ENCODE results near the gene CC2D1A.

CC2D1A gene

GRCh38 chr19:13905634-13906520 is at the start of gene CC2D1A, which contains the start of gene BRME1:
Gene CC2D1A (plus strand): TSS chr19:13906201. CDS start chr19:13906442, 241 bp downstream.
Gene BRME1 (minus strand): TSS chr19:13906117. CDS start chr19:13904892, 1,225 bp downstream.
- peak; percentile 96 for DNase-seq (ENCODE audit: low read depth in 2 of 2)

- DNase-seq (ENCODE audit: low read depth in 2 of 2), result no peak
These were observed 49.5 kb upstream of the CC2D1A start for GRCh38 chr19:13856497-13856896.

- no peak for DNase-seq (ENCODE audit: low read depth in 2 of 2)
These were observed 46.6 kb upstream of the CC2D1A start for GRCh38 chr19:13859361-13859880.

- no peak for DNase-seq (ENCODE audit: low read depth in 2 of 2)
These were observed 45.2 kb upstream of the CC2D1A start for GRCh38 chr19:13860679-13861391.

GRCh38 chr19:13861392-13861713 is 44.6 kb upstream of the CC2D1A start:
- DNase-seq (ENCODE audit: low read depth in 2 of 2), result no peak

- DNase-seq (ENCODE audit: low read depth in 2 of 2), result peak; percentile 87 to 88
These were observed 44.1 kb upstream of the CC2D1A start for GRCh38 chr19:13861714-13862531.

- no peak for DNase-seq (ENCODE audit: low read depth in 2 of 2)
These were observed 41.8 kb upstream of the CC2D1A start for GRCh38 chr19:13864046-13864666.

- no peak for DNase-seq (ENCODE audit: low read depth in 2 of 2)
These were observed 41.1 kb upstream of the CC2D1A start for GRCh38 chr19:13864667-13865570.

- no peak for DNase-seq (ENCODE audit: low read depth in 2 of 2)
These were observed 40.2 kb upstream of the CC2D1A start for GRCh38 chr19:13865571-13866462.

GRCh38 chr19:13866463-13867046 is 39.4 kb upstream of the CC2D1A start:
- DNase-seq (ENCODE audit: low read depth in 2 of 2), result no peak

GRCh38 chr19:13868663-13869062 is 37.3 kb upstream of the CC2D1A start:
- DNase-seq (ENCODE audit: low read depth in 2 of 2), result no peak

GRCh38 chr19:13869281-13869680 is 36.7 kb upstream of the CC2D1A start:
- DNase-seq (ENCODE audit: low read depth in 2 of 2), result no peak

- no peak for DNase-seq (ENCODE audit: low read depth in 2 of 2)
These were observed 35.1 kb upstream of the CC2D1A start for GRCh38 chr19:13870873-13871272.

- no peak for DNase-seq (ENCODE audit: low read depth in 2 of 2)
These were observed 33.7 kb upstream of the CC2D1A start for GRCh38 chr19:13872339-13872694.

GRCh38 chr19:13872695-13873389 is 33.2 kb upstream of the CC2D1A start:
- no peak for DNase-seq (ENCODE audit: low read depth in 2 of 2)

GRCh38 chr19:13873834-13874515 is 32.0 kb upstream of the CC2D1A start:
- no peak for DNase-seq (ENCODE audit: low read depth in 2 of 2)

- DNase-seq (ENCODE audit: low read depth in 2 of 2), result no peak
These were observed 30.2 kb upstream of the CC2D1A start for GRCh38 chr19:13875824-13876223.

- no peak for DNase-seq (ENCODE audit: low read depth in 2 of 2)
These were observed 29.2 kb upstream of the CC2D1A start, which contains the start of gene NANOS3 for GRCh38 chr19:13876834-13877233. Gene NANOS3 (plus strand): TSS chr19:13877134. CDS start chr19:13877249, 115 bp downstream.
